ENCODE data around the gene NRROS.

NRROS gene

GRCh38 chr3:196651819-196652218 lies 12.3 kb downstream of the NRROS start:
- DNase-seq = no peak

- peak; percentile 88 for DNase-seq
These were observed 13.7 kb downstream of the NRROS start for GRCh38 chr3:196652961-196653795.

DNA sequence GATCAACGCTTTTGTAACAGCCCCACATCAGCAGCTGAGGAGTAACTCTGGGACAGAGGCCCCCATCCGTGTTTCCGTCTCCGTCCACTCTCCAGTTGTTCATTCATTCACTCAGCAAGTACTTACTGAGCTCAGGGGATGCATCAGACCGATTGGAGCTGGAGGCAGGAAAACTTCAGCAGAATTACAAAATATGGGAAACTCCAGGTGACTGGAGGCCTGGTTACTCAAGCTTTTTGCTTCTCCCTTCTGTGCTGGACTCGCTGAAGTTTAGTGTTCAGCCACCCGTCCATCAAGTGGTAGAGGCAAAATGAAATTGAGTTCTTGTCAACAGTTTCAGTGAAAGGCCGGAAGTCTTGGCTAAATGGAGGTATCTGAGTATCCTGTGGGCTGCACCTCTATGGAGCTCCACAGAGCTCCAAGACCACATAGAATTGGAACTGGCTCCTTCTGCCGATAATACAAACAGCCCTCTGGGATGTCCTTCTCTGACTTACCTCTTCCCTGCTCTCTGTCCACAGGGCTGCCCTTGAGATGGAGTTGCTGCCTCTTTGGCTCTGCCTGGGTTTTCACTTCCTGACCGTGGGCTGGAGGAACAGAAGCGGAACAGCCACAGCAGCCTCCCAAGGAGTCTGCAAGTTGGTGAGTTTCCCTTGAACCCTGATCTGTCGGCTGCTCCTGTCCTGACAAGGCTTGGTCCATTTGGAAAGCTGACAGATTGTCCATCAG lies 14.7 kb downstream of the NRROS start:
- peak; percentile 90 for DNase-seq

DNA sequence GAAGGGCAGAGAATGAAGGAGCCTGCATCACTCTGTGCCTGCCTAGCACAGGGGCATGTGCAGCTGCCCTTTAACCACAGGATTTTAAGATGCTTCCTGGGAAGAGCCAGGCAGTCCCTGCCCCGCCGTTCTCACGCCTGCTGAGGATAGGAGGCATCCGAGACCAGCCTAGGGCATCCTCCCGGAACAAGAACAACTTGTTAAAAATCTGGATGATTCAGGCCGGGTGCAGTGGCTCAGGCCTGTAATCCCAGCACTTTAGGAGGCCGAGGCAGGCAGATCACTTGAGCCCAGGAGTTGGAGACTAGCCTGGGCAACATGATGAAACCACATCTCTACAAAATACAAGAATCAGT lies 15.2 kb downstream of the NRROS start:
- no peak for DNase-seq

DNA sequence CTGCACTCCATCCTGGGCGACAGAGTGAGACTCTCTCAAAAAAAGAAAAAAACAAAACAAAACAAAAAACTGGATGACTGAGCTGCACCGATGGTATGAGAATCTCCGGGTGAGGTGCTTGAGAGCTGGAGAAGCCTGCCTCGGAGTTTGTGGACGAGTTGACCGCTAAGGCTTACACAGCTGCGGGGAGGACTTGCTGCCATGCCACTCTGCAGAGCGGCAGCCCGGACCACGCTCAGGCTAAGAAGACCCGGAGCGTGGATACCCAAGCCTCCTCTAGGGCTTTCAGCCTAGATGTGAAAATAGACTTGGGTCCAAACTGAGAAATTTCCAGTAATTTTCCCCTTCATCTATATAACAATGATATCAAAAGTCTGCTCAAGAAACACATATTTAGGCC lies 16.0 kb downstream of the NRROS start:
- no peak for DNase-seq

DNA sequence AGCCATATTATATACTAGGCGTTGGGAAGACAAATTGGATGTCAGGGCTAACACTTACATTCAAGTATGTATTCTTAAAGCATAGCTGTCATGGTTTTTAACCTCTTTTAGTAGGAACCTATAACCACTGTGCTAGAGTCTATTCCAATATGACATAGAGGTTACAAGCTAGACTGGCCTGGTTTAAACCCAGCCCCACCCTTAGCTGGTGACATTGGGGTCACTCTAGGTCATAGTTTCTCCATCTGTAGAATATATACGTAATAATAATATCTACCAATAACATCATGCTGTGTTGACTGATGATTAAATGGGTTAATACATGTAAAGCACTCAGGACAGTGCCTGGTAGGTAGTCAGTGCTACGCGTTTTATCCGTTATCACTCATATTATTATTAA lies 16.7 kb downstream of the NRROS start:
- DNase-seq = no peak

DNA sequence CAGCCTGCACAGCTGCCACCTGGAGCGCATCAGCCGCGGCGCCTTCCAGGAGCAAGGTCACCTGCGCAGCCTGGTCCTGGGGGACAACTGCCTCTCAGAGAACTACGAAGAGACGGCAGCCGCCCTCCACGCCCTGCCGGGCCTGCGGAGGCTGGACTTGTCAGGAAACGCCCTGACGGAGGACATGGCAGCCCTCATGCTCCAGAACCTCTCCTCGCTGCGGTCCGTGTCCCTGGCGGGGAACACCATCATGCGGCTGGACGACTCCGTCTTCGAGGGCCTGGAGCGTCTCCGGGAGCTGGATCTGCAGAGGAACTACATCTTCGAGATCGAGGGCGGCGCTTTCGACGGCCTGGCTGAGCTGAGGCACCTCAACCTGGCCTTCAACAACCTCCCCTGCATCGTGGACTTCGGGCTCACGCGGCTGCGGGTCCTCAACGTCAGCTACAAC lies 20.4 kb downstream of the NRROS start:
- DNase-seq = no peak

- DNase-seq = no peak
These were observed 21.1 kb downstream of the NRROS start for GRCh38 chr3:196660381-196661166.

- DNase-seq = no peak
These were observed 21.9 kb downstream of the NRROS start for GRCh38 chr3:196661400-196661799.

GRCh38 chr3:196662033-196662432 lies 22.5 kb downstream of the NRROS start:
- no peak for DNase-seq

DNA sequence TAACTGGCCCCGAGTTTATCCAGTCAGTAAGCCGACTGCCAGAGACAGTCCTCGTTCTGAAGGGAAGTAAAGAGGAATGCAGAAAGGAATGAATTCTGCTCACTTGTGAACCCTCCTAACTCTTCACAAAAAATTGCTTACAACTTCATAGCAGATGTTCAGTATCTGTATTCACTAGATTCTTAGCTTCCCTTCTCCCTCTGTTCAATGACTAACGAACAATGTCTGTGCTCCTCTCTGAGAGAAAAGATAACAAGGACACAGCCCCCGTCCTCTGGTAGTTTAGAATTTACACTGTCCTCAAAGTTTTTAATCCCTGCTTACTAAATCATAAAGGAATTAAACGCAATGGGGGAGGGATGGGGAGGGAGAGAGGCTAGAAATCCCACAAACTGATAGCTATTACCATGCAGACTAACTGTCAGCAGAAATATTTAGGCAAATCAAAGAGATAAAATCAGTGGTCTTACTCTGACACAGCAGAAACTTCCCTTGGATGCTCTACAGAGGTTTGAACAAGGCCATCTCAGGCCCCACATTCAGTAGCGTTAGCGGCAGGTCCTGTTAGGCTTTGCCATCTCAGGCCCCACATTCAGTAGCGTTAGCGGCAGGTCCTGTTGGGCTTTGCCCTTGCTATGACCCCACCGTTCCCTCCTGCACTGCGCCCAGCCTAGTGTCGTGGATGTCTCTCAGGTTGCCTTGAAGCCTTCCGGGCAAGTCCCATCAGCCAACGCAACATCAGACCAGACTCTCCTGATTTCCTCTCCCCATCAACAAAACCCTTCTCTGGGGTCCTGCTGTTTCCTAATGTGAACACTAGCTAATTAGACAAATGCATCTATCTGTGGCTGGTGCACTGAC lies 23.4 kb downstream of the NRROS start:
- DNase-seq = no peak

DNA sequence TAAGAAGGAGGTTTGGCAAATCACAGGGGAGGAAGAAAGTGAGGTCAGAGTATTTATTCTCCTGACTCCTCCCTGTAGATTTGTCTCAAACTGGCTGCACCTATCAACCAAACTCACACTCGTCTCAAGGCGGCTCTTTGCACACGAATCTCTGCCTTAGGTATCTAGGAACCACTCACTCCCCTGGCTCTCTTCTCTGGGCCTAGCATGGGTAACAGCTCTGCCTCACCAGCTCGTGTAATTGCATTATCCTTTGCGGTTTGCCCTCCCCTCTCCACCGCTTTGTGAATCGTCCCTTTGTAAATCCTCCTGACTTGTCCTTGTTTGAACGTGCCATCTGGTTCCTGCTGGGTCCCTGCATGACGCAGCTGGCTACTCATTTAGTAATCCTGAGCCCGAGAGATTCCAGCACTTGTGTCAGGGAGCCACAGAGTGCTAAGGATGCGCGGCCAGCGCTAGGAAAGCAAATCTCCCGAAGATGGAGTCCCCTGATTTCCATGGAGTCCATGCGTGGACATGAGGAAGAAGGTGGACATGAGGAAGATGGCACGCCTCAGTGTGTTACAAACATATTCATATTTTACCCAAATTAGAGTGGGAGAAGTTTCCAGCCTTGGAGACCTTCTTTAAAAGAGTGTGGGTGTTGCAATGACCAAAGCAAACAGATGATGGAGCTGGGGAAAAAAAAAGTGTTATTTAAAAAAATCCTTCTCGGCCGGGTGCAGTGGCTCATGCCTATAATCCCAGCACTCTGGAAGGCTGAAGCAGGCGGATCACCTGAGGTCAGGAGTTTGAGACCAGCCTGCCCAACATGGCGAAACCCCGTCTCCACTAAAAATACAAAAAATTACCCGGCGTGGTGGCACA lies 26.7 kb downstream of the NRROS start:
- no peak for DNase-seq

DNA sequence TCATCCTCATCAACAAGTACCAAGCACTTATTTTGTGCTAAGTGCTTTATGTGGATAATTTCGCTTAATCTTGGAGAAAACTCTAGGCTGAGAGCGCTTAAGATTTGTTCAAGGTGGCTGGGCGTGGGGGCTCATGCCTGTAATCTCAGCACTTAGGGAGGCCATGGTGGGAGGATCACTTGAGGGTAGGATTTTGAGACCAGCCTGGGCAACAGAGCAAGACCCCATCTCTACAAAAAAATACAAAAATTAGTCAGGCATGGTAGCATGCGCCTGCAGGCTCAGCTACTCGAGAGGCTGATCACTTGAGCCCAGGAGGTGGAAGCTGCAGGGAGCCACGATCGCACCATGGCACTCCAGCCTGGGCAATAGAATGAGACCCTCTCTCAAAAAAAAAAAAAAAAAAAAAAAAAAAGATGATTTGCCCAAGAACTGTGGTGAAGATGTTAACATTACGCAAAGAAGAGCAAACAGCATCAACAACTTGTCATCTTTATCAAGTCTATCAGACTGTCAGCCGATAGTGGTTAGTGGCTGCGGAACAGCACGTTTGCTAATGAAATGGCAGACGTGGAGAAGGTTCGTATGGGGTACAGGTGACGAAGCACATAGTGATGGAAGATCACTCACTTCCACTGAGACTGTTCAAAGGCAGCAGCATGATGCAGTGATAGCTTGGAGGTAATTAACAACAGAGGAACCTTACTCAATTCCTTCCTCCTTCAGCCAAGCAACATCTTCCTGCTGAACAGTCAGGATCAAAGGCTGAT lies 27.7 kb downstream of the NRROS start:
- DNase-seq = no peak

- peak; percentile 44 for DNase-seq
These were observed 30.8 kb downstream of the NRROS start for GRCh38 chr3:196670339-196670738.

DNA sequence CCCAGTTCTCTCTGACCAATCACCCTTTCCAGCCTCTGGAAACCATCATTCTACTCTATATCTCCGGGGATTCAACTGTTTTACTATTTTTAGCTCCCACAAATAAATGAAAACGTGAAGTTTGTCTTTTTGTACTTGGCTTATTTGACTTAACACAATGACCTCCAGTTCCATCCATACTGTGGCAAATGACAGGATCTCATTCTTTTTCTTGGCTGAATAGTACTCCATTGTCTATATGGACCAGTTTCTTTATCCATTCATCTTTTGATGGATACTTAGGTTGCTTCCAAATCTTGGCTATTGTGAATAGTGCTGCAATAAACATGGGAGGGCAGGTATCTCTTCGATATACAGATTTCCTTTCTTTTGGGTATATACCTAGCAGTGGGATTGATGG lies 34.1 kb downstream of the NRROS start:
- no peak for DNase-seq

GRCh38 chr3:196677353-196677752 lies 37.9 kb downstream of the NRROS start:
- peak; percentile 67 for DNase-seq

DNA sequence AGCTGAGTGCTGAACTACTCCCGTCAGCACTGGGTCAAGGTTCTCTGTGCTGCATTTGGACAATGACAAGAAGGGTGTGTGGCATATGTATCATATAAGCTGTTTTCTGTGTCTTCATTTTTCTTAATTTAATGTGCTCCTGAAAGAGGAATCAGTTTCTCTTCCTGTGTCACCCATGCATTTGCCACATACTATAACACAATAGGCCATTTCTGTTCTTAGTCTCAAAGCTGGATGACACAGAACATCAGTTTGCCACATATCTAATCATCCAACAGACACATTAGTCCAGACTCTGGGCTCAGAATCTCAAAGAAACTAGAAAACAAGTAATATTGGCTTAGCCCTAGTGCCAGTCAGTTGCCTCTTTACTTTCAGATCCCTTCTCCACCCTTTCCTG lies 38.4 kb downstream of the NRROS start:
- peak; percentile 79 for DNase-seq

GRCh38 chr3:196684548-196685407 lies 45.3 kb downstream of the NRROS start:
- peak; percentile 85 for DNase-seq

GRCh38 chr3:196686436-196686835 lies 46.9 kb downstream of the NRROS start:
- DNase-seq = no peak

GRCh38 chr3:196688349-196688748 lies 48.9 kb downstream of the NRROS start:
- DNase-seq = peak; percentile 98
